ENCODE measurements around the gene HOXA13.

- TF ChIP-seq CTCF (IDR thresholded peaks at IDR 0.05 in 4 of 5, conservative IDR thresholded peaks at IDR 0.05 in 1 of 5) (no peak), POLR2A (IDR thresholded peaks at IDR 0.05) (no peak)
Observed at GRCh38 chr7:27209933-27210440, 10.1 kb upstream of the HOXA13 start.
